Lower lobe of right lung (tissue), 2 donors: ENCODE data around the gene AOC2. TPM values are rescaled to one million over a fixed set of nuclear protein-coding genes. Genes with fewer than 3 reads are reported as not detected.

Experiments
- ATAC-seq, 2 donors: fragments of 200-7000 bp; cut with Tn5 transposase; one replicate each; pipeline ENCODE4 v1.9.1; 2020 to 2022; ENCODE audit warnings: mild to moderate bottlenecking in 2 of 2, moderate library complexity in 2 of 2
- DNase-seq: peaks from one replicate; pipeline ENCODE4 v3.0.0-alpha.2; 2020
- H3K27ac ChIP-seq: fragments of 200-600 bp; one replicate; pipeline ENCODE4 v1.8.0; 2022
- H3K27me3 ChIP-seq: fragments of 200-600 bp; one replicate; pipeline ENCODE4 v1.8.0; 2022; ENCODE audit warnings: low read depth
- H3K36me3 ChIP-seq: fragments of 200-600 bp; one replicate; pipeline ENCODE4 v1.8.0; 2022; ENCODE audit warnings: mild to moderate bottlenecking
- H3K4me1 ChIP-seq: fragments of 200-600 bp; one replicate; pipeline ENCODE4 v1.8.0; 2022
- H3K4me3 ChIP-seq: fragments of 200-600 bp; one replicate; pipeline ENCODE4 v1.8.0; 2022; ENCODE audit warnings: mild to moderate bottlenecking
- H3K9me3 ChIP-seq: fragments of 200-600 bp; one replicate; pipeline ENCODE4 v1.8.0; 2022
- intact Hi-C: fragments of 100-400 bp; cut with DNase I; formaldehyde crosslinking; loops from one replicate; pipeline ENCODE4 v1.11.0; 2022
- total RNA-seq: library from RNA; stranded (reverse); fragmentation: NEBNext Ultra II Directional; extraction: Animal tissue kit (Norgen Biotek cat#: 25700); gene quantifications from one replicate; pipeline ENCODE4 v1.2.1, GENCODE V29; 2021
- TF ChIP-seq, protein P1 (sequence below): fragments of 200-600 bp; IDR thresholded peaks from one replicate; pipeline ENCODE4 v1.8.0; 2022; ENCODE audit warnings: antibody characterized with exemption, mild to moderate bottlenecking
- donor health status: DM: no; HTN: yes; CAD: no; lungs with severe emphysema.

Gene AOC2
- total RNA-seq, 1 donor from 2014 or later = 2.1 TPM

DNA sequence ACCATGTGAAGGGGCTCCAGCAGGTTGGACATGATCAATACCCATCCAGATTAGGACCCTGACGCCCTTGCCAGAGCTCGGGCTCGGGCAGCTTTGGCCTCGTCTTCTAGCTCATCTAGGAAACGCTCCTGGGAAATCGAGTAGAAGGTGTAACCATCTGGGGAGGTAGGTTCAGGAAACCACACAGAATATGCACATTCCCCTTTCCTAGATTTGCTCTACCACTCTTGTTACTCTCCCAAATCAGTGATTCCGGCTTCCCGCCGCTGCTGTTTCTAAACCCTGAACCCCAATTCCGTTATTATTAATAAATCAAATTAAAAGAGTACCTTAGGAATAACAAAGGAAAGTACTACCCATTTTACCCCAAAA, 46.4 kb upstream of the AOC2 start:
- ATAC-seq = no peak
- Histone ChIP-seq H3K4me3 (peak overlapping the region; percentile 98), H3K4me1 (peaks cover 20% of the 10 kb centered on the region), H3K9me3 (no peaks in the 10 kb centered on the region), H3K27ac (peak overlapping the region; percentile 83), H3K27me3 (no peaks in the 10 kb centered on the region), H3K36me3 (peaks cover 6% of the 10 kb centered on the region)
- TF ChIP-seq, protein P1, sequence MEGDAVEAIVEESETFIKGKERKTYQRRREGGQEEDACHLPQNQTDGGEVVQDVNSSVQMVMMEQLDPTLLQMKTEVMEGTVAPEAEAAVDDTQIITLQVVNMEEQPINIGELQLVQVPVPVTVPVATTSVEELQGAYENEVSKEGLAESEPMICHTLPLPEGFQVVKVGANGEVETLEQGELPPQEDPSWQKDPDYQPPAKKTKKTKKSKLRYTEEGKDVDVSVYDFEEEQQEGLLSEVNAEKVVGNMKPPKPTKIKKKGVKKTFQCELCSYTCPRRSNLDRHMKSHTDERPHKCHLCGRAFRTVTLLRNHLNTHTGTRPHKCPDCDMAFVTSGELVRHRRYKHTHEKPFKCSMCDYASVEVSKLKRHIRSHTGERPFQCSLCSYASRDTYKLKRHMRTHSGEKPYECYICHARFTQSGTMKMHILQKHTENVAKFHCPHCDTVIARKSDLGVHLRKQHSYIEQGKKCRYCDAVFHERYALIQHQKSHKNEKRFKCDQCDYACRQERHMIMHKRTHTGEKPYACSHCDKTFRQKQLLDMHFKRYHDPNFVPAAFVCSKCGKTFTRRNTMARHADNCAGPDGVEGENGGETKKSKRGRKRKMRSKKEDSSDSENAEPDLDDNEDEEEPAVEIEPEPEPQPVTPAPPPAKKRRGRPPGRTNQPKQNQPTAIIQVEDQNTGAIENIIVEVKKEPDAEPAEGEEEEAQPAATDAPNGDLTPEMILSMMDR = no peak
- DNase-seq = no peak
- intact Hi-C loops = no loop called here

DNA sequence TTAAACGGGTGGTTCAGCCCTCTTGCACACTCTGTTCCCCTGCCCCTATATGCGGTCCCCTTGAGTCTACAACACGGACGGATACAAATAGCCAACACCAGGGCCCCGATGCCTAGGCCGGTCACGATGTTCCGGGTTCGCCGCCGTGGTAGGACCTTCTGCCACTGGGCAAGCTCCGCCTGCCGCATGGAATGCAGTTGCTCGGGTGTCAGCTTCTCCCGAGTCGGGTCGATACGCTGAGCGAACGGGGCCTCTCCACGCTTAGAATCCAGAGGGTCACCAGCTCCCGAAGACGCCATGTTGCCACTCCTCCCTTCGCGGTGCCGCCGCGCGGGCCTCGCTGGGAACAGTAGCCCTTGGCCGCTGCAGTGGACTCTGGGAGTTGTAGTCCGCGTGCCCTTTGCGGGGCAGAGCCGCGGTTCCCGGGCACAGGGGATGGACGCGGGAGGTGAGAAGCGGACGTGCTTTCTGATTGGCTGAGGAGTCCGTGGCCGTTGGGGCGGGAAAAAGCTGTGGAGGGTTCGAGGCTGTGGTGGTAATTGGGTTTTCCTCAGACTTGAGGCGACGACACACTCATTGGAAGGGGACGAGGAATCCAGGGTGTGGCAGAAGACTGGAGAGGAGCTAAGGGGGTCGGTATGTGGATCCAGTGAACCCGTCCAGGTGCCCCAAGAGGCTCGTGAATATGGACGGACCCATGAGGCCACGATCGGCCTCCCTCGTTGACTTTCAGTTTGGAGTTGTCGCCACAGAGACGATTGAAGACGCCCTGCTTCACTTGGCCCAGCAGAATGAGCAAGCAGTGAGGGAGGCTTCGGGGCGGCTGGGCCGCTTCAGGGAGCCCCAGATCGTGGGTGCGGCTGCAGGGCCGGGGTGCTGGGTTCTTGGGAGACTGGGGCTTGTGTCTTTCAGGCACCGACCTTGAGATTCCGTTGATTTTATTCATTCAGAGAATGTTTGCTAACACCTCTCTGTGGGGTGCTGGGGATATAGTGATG, 45.7 kb upstream of the AOC2 start, which contains the start of the genes CNTD1 and COA3:
Gene CNTD1, plus strand, starts transcription at position 479 of the 998 bp plus-strand sequence. Its CDS starts 207 bp downstream, at position 686.
Gene COA3, minus strand, starts transcription at position 322 of the 998 bp plus-strand sequence. Its CDS starts 23 bp downstream, at position 299.
- peak; percentile 93 for DNase-seq
- Histone ChIP-seq H3K4me3 (peak within 1 kb of the TSS; percentile 98), H3K9me3 (no peaks in the 10 kb centered on the region), H3K27me3 (no peaks in the 10 kb centered on the region), H3K36me3 (peaks cover 6% of the 10 kb centered on the region), H3K4me1 (peaks cover 20% of the 10 kb centered on the region), H3K27ac (peak within 1 kb of the TSS; percentile 83)
- TF ChIP-seq, protein P1 = no peak
- ATAC-seq = peak; percentile 96 to 98
- intact Hi-C loops = no loop called here

DNA sequence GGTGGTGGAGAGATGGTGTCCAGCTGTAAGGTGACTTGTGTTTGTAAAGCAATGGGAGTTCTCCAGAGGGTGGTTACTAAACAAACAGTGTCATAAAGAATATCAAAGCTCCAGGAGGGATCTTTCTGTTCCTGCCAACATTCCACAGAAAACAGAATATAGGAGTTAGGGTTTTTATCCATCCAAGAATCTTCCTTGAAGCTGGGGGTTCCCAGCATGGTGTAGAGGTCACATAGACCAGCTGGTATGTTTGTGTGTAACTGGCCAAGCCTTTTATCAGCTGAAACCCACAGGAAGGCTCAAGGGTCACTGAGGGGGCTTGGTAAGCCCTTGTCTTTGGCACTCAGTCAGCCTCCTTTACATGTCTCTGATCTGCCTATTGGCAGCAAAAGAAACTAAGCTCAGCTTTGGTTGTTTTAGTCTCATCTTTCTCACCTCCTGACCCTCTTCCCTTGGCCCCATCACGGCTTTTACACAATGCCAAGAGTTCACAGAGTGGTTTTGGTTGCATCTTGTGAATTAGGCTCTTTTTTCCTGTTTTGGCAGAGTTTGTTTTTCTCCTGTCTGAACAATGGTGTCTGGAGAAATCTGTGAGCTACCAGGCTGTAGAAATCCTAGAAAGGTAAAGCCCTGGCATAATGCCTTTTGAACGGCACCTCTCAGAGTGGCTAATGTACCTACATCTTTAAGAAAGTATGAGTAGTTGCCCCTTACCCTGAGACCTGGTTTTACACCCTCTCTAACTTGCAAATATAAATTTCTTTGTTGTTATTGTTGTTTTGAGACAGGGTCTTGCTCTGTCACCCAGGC, 41.1 kb upstream of the AOC2 start:
- Histone ChIP-seq H3K36me3 (no peaks in the 10 kb centered on the region), H3K27me3 (no peaks in the 10 kb centered on the region), H3K4me1 (peaks cover 5% of the 10 kb centered on the region), H3K9me3 (no peaks in the 10 kb centered on the region), H3K4me3 (no peak overlapping the region), H3K27ac (no peak overlapping the region)
- TF ChIP-seq, protein P1 = no peak
- intact Hi-C loops = no loop called here
- DNase-seq = no peak
- no peak for ATAC-seq

DNA sequence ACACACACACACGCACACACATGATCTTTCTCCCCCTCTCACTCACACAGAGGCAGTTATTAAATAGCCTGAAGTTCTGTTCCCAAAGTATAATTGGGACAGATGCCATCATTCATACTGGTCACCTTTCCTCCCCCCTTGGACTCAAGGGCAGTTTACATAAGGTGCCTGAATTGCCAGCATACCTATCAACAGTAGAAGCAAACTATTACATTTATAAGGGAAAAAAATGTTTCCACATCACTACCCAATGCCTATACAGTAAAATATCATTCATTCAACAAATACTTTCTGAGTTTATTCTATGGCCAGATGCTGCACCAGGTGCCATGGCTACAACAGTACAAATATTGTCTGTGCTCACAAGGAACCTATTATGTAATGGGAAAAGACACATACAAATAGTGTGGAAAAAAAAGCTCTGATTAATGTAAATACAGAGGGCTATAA, 39.4 kb upstream of the AOC2 start:
- ATAC-seq (peak; percentile 84 to 89), DNase-seq (no peak)
- no peaks in the 10 kb centered on the region for H3K27me3 ChIP-seq
- TF ChIP-seq, protein P1 = no peak
- H3K36me3 ChIP-seq = peaks cover 12% of the 10 kb centered on the region
- no peaks in the 10 kb centered on the region for H3K9me3 ChIP-seq
- intact Hi-C loops = no loop called here
- no peak overlapping the region for H3K4me3 ChIP-seq
- H3K27ac ChIP-seq = no peak overlapping the region
- H3K4me1 ChIP-seq = no peaks in the 10 kb centered on the region

DNA sequence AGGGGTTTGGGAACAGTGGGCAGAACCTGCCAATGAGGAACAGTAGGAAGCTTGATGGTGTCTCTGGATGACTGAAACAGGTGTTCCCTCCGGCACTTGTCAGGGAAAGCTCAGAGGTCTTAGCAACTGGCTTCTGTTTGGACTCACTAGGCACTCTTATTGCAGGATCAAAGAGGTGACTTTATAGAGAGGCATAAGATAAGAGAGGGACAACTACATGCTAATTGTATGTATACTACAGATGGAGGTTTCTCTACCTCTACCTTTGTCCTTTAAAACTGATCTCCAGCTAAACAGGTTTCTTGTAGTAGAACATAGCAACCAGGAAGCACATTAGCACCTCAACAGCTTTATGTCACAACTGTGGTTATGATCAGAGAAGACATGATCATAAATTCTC, 38.1 kb upstream of the AOC2 start:
- peaks cover 25% of the 10 kb centered on the region for H3K36me3 ChIP-seq
- no peaks in the 10 kb centered on the region for H3K9me3 ChIP-seq
- no peak overlapping the region for H3K27ac ChIP-seq
- intact Hi-C loops = no loop called here
- no peaks in the 10 kb centered on the region for H3K27me3 ChIP-seq
- H3K4me3 ChIP-seq = no peak overlapping the region
- no peaks in the 10 kb centered on the region for H3K4me1 ChIP-seq
- DNase-seq = no peak
- TF ChIP-seq, protein P1 = no peak
- ATAC-seq = no peak
